Non-pigmented ciliary epithelial cell (primary cell): Measurements from ENCODE around the gene RFNG.

Experiments used
- DNase-seq: peaks from one replicate; pipeline ENCODE4 v3.0.0-alpha.2; 2010; ENCODE audit warnings: low read depth

RFNG gene

GRCh38 chr17:81999976-82000802 lies 51.4 kb downstream of the RFNG start:
- DNase-seq: no peak

DNA sequence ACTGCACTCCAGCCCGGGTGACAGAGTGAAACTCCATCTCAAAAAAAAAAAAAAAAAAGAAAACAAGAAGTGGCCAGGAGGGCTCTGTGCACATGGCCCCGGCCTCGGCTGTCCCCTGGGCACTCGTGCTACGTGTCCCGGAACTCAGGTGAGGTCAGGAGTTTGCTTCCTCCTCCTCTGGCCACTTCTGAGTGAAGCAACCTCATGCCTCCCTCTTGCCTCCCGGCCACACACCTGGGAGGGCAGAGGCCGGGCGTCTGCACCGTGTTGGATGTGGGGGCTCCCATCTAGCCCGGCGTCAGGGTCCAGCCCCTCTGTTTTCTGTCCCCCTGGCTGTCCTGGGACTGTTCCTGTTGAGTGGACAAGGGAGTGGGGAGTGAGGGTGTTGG lies 52.0 kb downstream of the RFNG start:
- DNase-seq: no peak

DNA sequence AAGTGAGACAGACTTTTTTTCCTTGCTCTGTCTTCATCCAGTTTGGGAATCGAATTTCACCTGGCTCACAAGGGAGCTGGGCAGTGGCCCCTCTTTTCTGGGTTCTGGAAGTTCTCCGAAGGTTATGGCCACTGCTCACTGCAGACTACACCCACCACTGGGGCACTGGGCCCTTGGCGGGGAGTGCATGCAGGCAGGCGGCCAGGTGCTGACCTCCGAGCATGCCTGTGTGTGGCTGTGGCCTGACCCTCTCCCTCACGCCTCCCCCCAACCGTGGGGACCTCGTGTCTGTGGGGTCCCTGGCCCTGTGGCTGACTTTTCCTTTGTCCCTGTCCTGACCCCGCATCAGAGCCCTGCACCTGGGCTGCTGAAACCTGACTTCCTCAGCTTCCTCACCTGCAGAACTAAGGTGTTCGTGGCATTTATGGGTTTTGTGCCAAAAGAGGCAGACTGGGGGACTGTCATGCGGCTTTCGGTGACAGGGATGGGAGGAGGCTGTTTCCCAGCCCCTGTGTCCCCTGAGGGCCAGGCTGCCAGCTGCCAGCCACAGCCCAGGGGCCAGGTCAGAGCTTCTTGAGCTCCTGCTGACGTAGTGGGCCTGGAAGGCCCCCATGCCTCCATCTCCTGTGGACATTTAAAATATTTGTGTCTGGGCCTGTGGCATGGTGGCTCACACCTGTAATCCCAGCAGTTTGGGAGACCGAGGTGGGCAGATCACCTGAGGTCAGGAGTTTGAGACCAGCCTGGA lies 52.7 kb downstream of the RFNG start:
- DNase-seq: no peak

GRCh38 chr17:81998212-81998611 lies 53.4 kb downstream of the RFNG start:
- no peak for DNase-seq
